IMR-90 (cell line): ENCODE measurements around the gene FXYD6.

Experiments used
- MAZ ChIP-seq: IDR thresholded peaks from 2 replicates; pipeline ENCODE4 v1.6.1; 2012; ENCODE audit warnings: low read depth, mild to moderate bottlenecking, low read length, improper control_type of control experiment, moderate library complexity, borderline replicate concordance
- MXI1 ChIP-seq: IDR thresholded peaks from 2 replicates; pipeline ENCODE4 v1.6.1; 2012; ENCODE audit warnings: low read depth, mild to moderate bottlenecking, low read length, moderate library complexity, borderline replicate concordance
- POLR2A ChIP-seq: IDR thresholded peaks from 2 replicates; pipeline ENCODE4 v1.6.1; 2012; ENCODE audit warnings: mild to moderate bottlenecking, low read depth, low read length
- RAD21 ChIP-seq: IDR thresholded peaks from 2 replicates; pipeline ENCODE4 v1.6.1; 2012; ENCODE audit warnings: low read length, improper control_type of control experiment
- TF ChIP-seq, protein P1 (sequence below): conservative IDR thresholded peaks from 2 replicates; pipeline ENCODE4 v1.5.1; 2012; ENCODE audit warnings: mild to moderate bottlenecking, low read depth, low read length, improper control_type of control experiment

DNA sequence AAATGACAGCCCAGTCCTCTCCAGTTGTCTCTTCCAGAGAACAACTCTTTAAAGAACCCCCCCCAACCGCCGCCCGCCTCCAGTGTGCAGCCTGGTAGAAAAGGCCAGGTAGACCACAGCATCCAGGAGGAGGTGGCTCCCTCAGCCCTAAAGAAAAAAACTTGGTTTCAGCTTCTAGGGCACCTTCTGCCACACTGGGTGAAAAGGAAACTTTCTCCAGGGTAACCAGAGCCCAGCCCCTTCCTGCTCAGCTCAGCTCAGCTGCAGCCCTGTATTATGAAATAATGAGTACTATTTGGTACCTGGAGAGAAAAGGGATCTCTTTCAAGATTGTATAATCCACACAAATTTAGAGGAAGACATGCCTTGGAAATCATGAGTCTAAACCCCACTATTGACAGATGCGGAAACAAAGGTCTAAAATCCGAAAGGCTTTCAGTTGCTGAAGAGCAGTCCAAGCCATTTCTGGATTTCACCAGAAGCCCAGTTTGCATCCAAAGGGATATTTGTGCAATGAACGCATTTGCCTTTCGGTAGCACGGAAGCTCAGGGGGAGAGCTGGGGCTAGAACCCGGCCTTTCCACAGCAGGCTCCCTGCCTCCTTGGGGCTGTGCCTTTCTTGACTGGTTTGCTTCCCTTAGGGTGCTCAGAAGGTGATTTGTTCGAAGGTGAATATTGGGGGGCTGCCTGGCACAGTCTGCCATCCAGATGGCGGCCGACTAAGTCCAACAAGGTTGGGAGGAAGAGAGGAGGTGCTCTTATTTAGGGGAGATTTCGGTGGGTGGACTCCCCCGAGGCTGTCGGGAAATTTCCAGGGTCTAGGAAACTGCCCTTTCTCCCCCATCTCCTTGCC, 3.3 kb downstream of the FXYD6 start:
- no peak for TF ChIP-seq RAD21
- TF ChIP-seq, protein P1, sequence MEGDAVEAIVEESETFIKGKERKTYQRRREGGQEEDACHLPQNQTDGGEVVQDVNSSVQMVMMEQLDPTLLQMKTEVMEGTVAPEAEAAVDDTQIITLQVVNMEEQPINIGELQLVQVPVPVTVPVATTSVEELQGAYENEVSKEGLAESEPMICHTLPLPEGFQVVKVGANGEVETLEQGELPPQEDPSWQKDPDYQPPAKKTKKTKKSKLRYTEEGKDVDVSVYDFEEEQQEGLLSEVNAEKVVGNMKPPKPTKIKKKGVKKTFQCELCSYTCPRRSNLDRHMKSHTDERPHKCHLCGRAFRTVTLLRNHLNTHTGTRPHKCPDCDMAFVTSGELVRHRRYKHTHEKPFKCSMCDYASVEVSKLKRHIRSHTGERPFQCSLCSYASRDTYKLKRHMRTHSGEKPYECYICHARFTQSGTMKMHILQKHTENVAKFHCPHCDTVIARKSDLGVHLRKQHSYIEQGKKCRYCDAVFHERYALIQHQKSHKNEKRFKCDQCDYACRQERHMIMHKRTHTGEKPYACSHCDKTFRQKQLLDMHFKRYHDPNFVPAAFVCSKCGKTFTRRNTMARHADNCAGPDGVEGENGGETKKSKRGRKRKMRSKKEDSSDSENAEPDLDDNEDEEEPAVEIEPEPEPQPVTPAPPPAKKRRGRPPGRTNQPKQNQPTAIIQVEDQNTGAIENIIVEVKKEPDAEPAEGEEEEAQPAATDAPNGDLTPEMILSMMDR = no peak
- TF ChIP-seq MXI1 = no peak
- no peak for TF ChIP-seq MAZ
- TF ChIP-seq POLR2A = no peak
